Vagina (tissue), 2 donors: Measurements from ENCODE around the gene ANKS1A.

Source experiments
- CTCF ChIP-seq, 3 experiments: fragments of 450-650 bp in 2 of 3; fragments of 200-600 bp in 1 of 3; sonication (generic) in 1 of 3; IDR thresholded peaks; one replicate each; pipeline ENCODE4 v1.5.1; 2017 to 2019; ENCODE audit warnings: antibody characterized with exemption in 3 of 3, mild to moderate bottlenecking in 2 of 3, moderate library complexity in 2 of 3
- POLR2A ChIP-seq, 2 donors: fragments of 450-650 bp; IDR thresholded peaks; one replicate each; pipeline ENCODE4 v1.6.1; 2017; ENCODE audit warnings: antibody characterized with exemption in 2 of 2, mild to moderate bottlenecking in 2 of 2, moderate library complexity in 2 of 2
- POLR2AphosphoS5 ChIP-seq, 2 donors: sonication (generic); formaldehyde crosslinking; IDR thresholded peaks; one replicate each; pipeline ENCODE4 v1.9.0; 2017; ENCODE audit warnings: antibody characterized with exemption in 2 of 2, mild to moderate bottlenecking in 2 of 2, low read depth in 1 of 2; ENCODE audit not compliant: insufficient read depth in 1 of 2

- TF ChIP-seq CTCF (IDR thresholded peaks at IDR 0.05) = no peak
- TF ChIP-seq POLR2AphosphoS5 (IDR thresholded peaks at IDR 0.05; ENCODE audit: insufficient read depth in 1 of 2, low read depth in 1 of 2) = no peak
- TF ChIP-seq POLR2A (IDR thresholded peaks at IDR 0.05) = no peak
Measured at GRCh38 chr6:34919651-34920050, 30.6 kb downstream of the ANKS1A start.
